HEK293T (cell line): Measurements from ENCODE around the gene NPHP4.

Source experiments
- BHLHE40 ChIP-seq: fragments of 450-650 bp; IDR thresholded peaks from 2 replicates; pipeline ENCODE4 v1.6.1; 2016; ENCODE audit warnings: mild to moderate bottlenecking, moderate library complexity, borderline replicate concordance
- ELF4 ChIP-seq: fragments of 450-650 bp; IDR thresholded peaks from 2 replicates; pipeline ENCODE4 v1.6.1; 2017; ENCODE audit warnings: antibody characterized with exemption
- FOXA1 ChIP-seq: fragments of 450-650 bp; IDR thresholded peaks from 2 replicates; pipeline ENCODE4 v1.6.1; 2016; ENCODE audit warnings: mild to moderate bottlenecking
- FOXK2 ChIP-seq: fragments of 450-650 bp; IDR thresholded peaks from 2 replicates; pipeline ENCODE4 v1.6.1; 2016; ENCODE audit warnings: mild to moderate bottlenecking
- FOXM1 ChIP-seq: fragments of 450-650 bp; IDR thresholded peaks from 2 replicates; pipeline ENCODE4 v1.6.1; 2017; ENCODE audit warnings: mild to moderate bottlenecking, borderline replicate concordance
- HDGF ChIP-seq: fragments of 450-650 bp; IDR thresholded peaks from 2 replicates; pipeline ENCODE4 v1.6.1; 2017; ENCODE audit warnings: antibody characterized with exemption, borderline replicate concordance
- L3MBTL2 ChIP-seq: fragments of 450-650 bp; conservative IDR thresholded peaks from 2 replicates; pipeline ENCODE4 v1.6.1; 2016; ENCODE audit warnings: mild to moderate bottlenecking
- NFRKB ChIP-seq: fragments of 450-650 bp; IDR thresholded peaks from 2 replicates; pipeline ENCODE4 v1.6.1; 2016; ENCODE audit warnings: mild to moderate bottlenecking, moderate library complexity
- SP1 ChIP-seq: fragments of 450-650 bp; IDR thresholded peaks from 2 replicates; pipeline ENCODE4 v1.6.1; 2017
- ZNF384 ChIP-seq: fragments of 450-650 bp; IDR thresholded peaks from 2 replicates; pipeline ENCODE4 v1.6.1; 2016

DNA sequence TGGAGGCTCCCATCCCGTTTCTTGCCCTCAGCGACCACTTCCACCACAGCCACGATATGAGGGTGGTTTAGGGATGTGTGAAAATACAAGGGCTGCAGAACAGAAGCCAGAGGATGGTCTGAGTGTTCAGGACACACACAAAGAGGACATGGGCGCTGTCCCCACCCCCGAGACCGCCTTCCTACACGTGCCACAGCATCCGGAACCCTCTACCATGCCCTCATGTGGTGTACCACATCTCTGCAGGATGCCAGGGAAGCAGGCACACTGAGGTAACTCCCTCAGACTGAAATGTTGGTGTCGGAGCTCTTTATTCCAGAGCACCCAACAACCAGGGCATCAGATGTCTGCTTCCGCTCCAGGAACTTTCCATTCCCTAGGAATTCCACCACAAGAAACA, 23.1 kb downstream of the NPHP4 start:
- no peak for TF ChIP-seq BHLHE40
- no peak for TF ChIP-seq FOXM1
- no peak for TF ChIP-seq ZNF384
- no peak for TF ChIP-seq L3MBTL2
- no peak for TF ChIP-seq FOXA1
- no peak for TF ChIP-seq HDGF
- no peak for TF ChIP-seq NFRKB
- no peak for TF ChIP-seq FOXK2
- no peak for TF ChIP-seq ELF4
- TF ChIP-seq SP1: no peak
